GM21515 (cell line): ENCODE measurements around the gene MUC20.
"Not testable (repeated sequence)": the region's sequence is repeated elsewhere in the genome, so short reads cannot be mapped to it uniquely, and the experiment has no call there.

Experiments used
- ATAC-seq: cut with Tn5 transposase; IDR thresholded peaks from one replicate; pipeline ENCODE4 v1.9.1; 2021; ENCODE audit not compliant: unreplicated experiment

MUC20 gene

DNA sequence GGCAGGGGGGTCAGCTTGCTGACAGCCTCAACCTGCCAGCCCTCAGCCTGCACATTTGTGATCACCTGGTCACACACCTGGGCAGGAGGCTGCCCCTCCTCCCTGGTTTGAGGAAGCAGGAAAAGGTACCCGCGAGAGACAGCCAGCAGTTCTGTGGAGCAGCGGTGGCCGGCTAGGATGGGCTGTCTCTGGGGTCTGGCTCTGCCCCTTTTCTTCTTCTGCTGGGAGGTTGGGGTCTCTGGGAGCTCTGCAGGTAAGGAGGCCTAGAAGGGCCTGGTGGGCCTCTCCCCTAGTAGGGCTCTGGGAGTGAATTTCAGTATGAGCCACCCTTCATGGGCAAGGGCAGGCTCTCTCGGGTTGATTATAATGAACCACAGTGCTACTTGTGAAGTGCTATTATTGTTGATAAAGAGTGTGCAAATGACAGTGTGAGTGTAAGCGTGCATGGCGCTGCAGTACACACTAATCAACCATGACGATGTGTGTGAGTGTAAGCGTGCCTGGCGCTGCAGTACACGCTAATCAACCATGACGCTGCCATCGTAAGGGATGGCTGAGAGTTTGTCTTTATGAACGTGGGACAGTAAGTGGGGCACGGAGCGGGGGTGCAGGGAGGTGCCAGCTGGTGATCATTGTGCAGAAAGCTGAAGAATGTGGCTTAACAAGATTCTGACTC is at the start of gene MUC20:
Gene MUC20 (plus strand): TSS at position 148 of the 676 bp plus-strand sequence. CDS start 30 bp downstream, at position 178.
- not testable (repeated sequence) for ATAC-seq

DNA sequence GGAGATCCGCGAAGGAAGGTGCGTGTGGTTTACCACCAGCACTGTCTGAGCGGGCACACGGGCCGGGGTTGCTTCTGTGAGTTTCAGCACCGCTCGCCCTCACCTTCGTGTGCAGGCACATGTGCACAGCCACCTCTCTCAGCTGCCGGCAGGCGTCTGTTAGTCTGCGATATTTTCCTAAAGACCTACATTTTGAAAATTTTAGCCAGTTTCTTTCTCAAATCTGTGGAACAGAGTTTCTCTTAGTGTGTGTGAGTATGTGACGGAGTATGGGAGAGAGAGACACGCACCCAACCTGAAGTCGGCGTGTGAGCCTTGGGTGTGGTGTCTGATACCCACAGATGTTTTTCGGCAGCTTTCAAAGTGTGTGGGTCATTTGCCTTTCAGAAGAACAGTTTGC is 49.5 kb upstream of the MUC20 start:
- ATAC-seq, result not testable (repeated sequence)

- ATAC-seq, result not testable (repeated sequence)
Observed at GRCh38 chr3:195673711-195674110, 47.1 kb upstream of the MUC20 start.

- not testable (repeated sequence) for ATAC-seq
Observed at GRCh38 chr3:195678391-195679015, 42.3 kb upstream of the MUC20 start.

DNA sequence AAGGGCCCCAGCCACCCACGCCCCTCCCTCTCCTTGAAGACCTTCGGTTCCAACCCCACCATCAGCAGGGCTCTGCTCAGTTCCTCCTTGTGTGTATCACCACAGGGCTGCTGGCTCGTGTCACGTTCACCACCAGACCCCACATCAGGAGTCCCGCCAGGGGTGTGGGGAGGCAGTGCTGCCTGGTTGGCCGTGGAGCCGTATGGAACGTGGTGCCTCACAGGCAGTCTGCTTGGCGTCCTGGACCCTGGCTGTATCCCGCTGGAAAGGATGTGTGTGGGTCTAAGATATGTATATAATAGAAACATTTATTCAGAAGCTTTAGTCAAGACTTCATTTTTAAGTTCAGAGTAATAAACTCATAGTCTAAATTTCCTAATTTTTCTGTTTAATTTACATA is 40.1 kb upstream of the MUC20 start:
- not testable (repeated sequence) for ATAC-seq

GRCh38 chr3:195681458-195682103 is 39.2 kb upstream of the MUC20 start:
- not testable (repeated sequence) for ATAC-seq

GRCh38 chr3:195682104-195682742 is 38.6 kb upstream of the MUC20 start:
- ATAC-seq, result not testable (repeated sequence)

DNA sequence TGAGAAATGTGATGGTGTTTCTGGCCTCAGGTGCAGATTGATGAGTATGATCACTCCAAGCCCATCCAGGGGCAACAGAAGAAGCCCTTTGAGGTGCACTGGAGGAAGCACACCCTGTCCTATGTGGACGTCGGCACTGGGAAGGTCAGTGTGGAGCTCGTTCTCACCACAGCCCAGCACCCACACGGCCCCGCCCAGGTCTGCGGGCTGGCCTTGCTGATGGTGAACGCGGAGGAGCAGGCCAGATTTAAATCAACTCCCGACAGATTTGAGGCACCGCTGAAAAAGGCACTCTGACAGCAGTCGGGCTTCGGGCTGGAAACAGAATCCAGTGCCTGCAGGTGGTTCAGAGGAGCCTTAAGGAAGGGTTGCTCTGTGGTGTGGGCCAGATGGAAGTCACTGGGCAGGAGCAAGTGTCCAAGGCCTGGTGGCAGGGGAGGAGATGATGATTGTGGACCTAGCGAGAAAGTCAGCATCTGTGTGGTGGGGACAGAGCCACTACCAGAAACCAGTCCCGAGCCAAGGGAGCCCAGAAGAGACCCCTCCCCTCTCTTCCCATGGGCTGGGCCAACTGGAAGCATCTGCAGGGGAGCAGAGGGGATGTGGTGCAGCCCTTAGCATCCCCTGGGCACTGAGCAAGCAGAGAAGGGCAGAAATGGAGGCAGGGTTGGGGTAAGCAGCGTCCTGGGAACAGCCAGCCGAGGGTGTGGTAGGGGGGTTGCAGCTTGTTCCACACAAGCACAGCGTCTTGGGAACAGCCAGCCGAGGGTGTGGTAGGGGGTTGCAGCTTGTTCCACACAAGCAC is 36.9 kb upstream of the MUC20 start:
- not testable (repeated sequence) for ATAC-seq

- ATAC-seq, result not testable (repeated sequence)
Observed at GRCh38 chr3:195684527-195685257, 36.1 kb upstream of the MUC20 start.

DNA sequence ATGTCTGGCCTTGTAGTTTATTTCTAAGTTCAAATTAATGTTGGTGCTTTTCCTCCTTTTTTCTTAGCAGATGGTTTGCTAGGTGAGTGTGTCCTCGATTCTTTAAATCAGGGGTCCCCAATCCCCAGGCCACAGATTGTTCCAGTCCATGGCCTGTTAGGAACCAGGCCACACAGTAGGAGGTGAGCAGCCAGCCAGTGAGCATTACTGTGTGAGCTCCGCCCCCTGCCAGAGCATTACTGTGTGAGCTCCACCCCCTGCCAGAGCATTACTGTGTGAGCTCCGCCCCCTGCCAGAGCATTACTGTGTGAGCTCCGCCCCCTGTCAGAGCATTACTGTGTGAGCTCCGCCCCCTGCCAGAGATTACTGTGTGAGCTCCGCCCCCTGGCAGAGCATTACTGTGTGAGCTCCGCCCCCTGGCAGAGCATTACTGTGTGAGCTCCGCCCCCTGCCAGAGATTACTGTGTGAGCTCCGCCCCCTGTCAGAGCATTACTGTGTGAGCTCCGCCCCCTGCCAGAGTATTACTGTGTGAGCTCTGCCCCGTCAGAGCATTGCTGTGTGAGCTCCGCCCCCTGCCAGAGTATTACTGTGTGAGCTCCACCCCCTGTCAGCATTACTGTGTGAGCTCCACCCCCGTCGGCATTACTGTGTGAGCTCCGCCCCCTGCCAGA is 34.1 kb upstream of the MUC20 start:
- not testable (repeated sequence) for ATAC-seq

DNA sequence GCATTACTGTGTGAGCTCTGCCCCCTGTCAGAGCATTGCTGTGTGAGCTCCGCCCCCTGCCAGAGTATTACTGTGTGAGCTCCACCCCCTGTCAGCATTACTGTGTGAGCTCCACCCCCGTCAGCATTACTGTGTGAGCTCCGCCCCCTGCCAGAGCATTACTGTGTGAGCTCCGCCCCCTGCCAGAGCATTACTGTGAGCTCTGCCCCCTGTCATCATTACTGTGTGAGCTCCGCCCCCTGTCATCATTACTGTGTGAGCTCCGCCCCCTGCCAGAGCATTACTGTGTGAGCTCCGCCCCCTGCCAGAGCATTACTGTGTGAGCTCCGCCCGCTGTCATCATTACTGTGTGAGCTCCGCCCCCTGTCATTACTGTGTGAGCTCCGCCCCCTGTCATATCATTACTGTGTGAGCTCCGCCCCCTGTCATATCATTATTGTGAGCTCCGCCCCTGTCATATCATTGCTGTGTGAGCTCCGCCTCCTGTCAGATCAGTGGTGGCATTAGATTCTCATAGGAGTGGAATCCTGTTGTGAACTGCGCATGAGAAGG is 33.5 kb upstream of the MUC20 start:
- ATAC-seq, result not testable (repeated sequence)

DNA sequence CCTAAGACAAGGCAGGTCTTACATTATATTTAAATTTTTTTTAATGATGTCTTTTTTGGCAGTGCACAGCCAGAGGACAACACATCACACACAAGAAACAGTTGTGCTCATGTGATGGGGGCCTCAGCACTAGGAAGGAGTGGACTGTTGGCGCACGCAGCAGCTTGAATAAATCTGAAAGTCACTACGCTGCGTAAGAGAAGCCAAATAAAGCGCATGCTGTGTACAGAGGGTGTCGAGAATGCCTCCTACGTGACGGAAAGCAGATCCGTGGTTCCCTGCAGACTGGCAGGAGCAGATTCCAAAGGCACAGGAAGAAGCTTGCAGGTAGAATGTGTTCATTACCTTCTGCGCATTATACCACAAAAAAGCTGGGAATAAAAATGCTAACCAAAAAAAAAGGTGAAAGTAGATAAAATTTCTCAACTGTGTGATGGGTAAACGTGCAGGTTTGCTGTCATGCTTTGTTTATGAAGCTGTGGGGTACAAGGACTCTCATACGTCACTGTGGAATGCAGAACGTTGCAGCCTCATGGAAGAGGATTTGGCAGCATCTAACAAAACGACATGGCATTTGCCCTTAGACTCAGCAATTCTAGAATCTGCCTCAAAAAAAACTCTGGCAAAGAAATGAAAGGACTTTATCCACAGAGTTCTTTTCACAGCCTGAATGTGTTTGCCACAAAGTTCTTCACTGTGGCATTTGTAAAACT is 32.2 kb upstream of the MUC20 start:
- not testable (repeated sequence) for ATAC-seq

DNA sequence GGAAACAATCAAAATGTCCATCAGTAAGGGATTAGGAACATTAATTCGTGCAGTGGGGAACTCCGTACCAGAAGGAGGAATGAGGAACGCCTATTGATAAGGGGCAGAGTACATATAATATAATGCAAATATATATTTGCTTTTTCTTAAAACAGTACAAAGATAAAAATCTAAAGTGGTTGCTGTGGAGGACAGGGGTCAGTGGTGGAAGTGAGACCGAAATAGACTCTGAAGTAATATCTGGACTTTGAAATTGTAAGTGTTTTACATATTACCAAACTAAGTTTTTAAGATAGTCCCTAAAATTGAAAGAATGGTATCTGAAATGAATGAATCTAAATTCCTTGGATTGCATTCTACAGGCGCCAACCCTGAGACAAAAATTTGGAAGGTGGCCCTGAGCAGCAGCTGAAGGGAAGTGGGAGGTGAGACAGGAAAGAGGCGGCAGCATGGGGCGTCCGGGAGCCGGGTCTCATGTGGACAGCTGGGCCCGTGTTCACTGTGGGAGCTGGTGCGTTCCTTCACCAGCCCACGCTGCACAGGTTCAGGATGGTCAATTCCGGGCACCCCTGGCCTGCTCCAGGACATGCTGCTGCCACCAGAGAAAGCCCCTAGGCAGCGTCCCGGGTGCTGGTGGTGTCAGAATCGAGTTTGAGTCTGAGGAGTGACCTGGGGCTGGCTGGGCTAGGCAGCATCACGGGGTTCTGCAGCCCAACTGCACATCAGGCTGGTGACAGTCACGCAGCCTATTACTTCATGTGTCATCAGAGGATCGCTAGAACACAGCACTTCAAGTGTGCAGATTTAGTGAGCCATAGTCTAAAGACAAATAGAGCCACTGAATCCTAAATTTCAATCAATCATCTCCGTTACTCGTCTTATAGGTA is 31.4 kb upstream of the MUC20 start:
- not testable (repeated sequence) for ATAC-seq

- ATAC-seq, result no peak
Observed at GRCh38 chr3:195690951-195691350, 29.8 kb upstream of the MUC20 start.

DNA sequence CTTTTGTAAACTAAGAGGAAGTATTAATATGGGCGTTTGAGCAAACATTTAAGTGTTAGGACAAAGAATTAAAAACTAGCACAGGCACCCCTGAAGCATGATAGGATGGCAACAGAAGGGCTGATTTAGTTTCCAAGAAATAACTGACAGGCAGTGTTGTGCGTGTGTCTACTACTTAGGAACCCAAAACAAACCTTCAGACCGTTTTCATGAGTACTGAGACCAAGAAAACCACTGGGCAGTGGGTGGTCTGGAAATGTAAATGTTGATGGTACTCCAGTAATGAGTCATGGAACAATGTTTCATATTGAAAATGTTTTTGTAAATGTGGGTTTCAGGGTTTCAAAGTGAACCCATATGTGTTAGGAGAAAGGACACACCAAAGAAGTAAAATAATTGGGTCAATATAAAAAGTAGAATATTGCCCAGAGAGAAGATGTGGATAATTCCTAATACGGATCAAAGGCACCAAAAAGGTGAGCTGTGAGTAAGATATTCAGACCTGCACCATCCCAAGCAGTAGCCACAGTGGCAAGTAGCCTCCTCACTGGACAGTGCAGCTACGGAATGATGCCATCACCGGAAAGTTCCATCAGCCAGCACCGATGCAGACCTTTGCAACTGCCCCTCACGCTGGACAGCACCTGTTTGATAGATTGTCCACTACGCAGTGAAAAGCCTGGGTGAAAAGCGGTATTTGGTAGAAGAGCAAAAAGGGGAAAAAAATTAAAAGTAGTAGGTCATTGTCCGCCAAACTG is 29.0 kb upstream of the MUC20 start:
- ATAC-seq, result not testable (repeated sequence)

DNA sequence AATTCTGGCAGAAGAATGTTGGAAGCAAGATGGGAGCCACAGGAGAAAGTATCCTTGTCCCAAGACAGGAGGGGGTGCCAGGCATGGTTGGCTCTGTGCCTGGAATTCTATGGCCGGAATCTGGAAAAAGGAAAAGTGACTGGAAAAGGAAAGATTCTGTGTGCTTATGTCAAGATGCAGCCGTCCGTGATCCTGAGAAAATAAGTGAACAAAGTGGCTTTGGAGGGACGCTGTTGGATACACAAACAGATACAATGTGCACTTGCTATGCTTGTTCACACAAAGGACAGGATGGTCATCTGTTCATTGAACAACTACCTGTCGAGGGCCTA is 28.5 kb upstream of the MUC20 start:
- no peak for ATAC-seq
